Esophagus squamous epithelium (tissue), 4 donors: Measurements from ENCODE around the gene CYP21A2.
"Not testable (repeated sequence)": the region's sequence is repeated elsewhere in the genome, so short reads cannot be mapped to it uniquely, and the experiment has no call there.

Experiments used
- POLR2A ChIP-seq, 4 donors: fragments of 450-650 bp; IDR thresholded peaks; one replicate each; pipeline ENCODE4 v1.6.1; 2017; ENCODE audit warnings: antibody characterized with exemption in 4 of 4, mild to moderate bottlenecking in 4 of 4, moderate library complexity in 3 of 4
- TF ChIP-seq, protein P1 (sequence below), 6 experiments: fragments of 450-650 bp in 4 of 6; fragments of 200-600 bp in 2 of 6; sonication (generic) in 2 of 6; IDR thresholded peaks; one replicate each; pipeline ENCODE4 v1.5.1; 2016 to 2019; ENCODE audit warnings: antibody characterized with exemption in 6 of 6, mild to moderate bottlenecking in 4 of 6, moderate library complexity in 4 of 6

DNA sequence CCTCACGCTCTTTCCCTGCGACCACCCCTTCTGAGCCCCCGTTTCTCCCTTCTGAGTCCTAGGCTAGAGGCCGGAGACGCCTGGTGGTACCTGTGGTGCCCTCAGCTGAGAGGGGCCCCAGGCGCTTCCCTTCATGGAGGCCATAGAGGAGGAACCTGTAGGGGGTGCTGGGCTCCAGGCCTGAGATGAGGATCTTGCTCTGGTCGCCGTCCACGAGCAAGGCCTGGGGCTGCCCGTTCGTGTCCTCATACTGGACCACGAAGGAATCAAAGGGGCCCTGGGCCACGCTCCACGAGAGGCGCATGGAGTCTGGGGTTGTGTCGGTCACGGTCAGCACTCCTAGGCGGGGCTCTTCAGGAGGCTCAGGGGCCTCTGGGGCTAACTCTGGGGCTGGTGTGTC lies 6.7 kb downstream of the CYP21A2 start:
- not testable (repeated sequence) for TF ChIP-seq POLR2A (IDR thresholded peaks at IDR 0.05)
- TF ChIP-seq, protein P1, sequence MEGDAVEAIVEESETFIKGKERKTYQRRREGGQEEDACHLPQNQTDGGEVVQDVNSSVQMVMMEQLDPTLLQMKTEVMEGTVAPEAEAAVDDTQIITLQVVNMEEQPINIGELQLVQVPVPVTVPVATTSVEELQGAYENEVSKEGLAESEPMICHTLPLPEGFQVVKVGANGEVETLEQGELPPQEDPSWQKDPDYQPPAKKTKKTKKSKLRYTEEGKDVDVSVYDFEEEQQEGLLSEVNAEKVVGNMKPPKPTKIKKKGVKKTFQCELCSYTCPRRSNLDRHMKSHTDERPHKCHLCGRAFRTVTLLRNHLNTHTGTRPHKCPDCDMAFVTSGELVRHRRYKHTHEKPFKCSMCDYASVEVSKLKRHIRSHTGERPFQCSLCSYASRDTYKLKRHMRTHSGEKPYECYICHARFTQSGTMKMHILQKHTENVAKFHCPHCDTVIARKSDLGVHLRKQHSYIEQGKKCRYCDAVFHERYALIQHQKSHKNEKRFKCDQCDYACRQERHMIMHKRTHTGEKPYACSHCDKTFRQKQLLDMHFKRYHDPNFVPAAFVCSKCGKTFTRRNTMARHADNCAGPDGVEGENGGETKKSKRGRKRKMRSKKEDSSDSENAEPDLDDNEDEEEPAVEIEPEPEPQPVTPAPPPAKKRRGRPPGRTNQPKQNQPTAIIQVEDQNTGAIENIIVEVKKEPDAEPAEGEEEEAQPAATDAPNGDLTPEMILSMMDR (IDR thresholded peaks at IDR 0.05), result not testable (repeated sequence)
